Chondrocyte (in vitro differentiated cells): ENCODE results near the gene LPP. TPM values are rescaled to one million over a fixed set of nuclear protein-coding genes. Genes with fewer than 3 reads are reported as not detected.
A peak's percentile ranks its signal among the peaks of the same experiment; 100 is the strongest.

Experiments
- DNase-seq: peaks from one replicate; pipeline ENCODE4 v3.0.0; 2021; ENCODE audit warnings: mixed read lengths, low spot score
- H3K27ac Mint-ChIP-seq: one replicate; pipeline ENCODE4 v1.8.0; 2021; ENCODE audit warnings: mild to moderate bottlenecking, moderate library complexity, mixed read lengths; ENCODE audit not compliant: unreplicated experiment
- H3K27me3 Mint-ChIP-seq: 2 replicates; pipeline ENCODE4 v1.8.0; 2021; ENCODE audit warnings: low read depth, mixed read lengths
- H3K36me3 Mint-ChIP-seq: 2 replicates; pipeline ENCODE4 v1.8.0; 2021; ENCODE audit warnings: low read depth, mixed read lengths
- H3K4me1 Mint-ChIP-seq: 2 replicates; pipeline ENCODE4 v1.8.0; 2021; ENCODE audit warnings: low read depth, mild to moderate bottlenecking, mixed read lengths
- H3K4me3 Mint-ChIP-seq: one replicate; pipeline ENCODE4 v1.8.0; 2021; ENCODE audit warnings: mild to moderate bottlenecking, moderate library complexity, mixed read lengths; ENCODE audit not compliant: unreplicated experiment
- H3K9me3 Mint-ChIP-seq: 2 replicates; pipeline ENCODE4 v1.8.0; 2021; ENCODE audit warnings: low read depth, mixed read lengths
- CTCF ChIP-seq: fragments of 200-600 bp; sonication (generic); IDR thresholded peaks from 2 replicates; pipeline ENCODE4 v1.5.0; 2021; ENCODE audit warnings: antibody characterized with exemption, mild to moderate bottlenecking, moderate library complexity
- total RNA-seq: library from RNA; stranded (reverse); gene quantifications from 3 replicates; pipeline ENCODE4 v1.2.1, GENCODE V29; 2021

Gene LPP
- total RNA-seq, 1 donor from 2014 or later, result 295 TPM

DNA sequence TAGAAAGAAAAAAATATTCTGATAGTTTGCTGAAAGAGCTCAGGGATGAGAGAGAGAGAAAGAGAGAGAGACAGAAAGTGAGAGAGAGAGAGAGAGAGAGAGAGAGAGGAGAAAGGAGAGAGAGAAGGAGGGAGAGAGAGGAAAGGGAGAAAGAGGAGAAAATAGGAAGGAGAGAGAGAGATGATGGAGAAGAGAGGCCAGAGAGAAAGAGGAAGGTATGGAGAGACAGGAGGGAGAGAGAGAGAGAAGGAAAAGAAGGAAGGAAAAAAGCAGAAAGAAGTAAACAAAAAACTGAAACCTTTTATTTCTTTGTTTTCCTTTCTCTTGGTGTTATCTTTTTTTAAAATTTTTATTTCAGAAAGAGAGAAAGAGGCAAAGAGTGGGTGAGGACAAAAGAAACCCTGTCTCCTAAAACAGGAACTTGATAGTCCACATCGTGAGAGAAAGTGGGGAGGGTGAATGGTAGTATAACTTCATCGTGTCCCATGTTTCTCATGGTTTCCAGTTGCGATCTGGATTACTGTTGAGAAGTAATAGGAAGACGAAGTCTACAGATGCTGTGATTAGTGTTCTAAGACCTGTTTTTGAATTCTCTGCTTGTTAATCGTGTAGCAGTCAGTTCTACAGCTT, 279.7 kb downstream of the LPP start:
- no peak for TF ChIP-seq CTCF
- H3K36me3 Mint-ChIP-seq, result peaks cover 4% of the 10 kb centered on the region
- no peaks in the 10 kb centered on the region for H3K27me3 Mint-ChIP-seq
- peaks cover 40% of the 10 kb centered on the region for H3K4me1 Mint-ChIP-seq
- peaks cover 3% of the 10 kb centered on the region for H3K9me3 Mint-ChIP-seq
- no peak overlapping the region for H3K4me3 Mint-ChIP-seq
- DNase-seq, result no peak
- H3K27ac Mint-ChIP-seq, result peak overlapping the region; percentile 78

DNA sequence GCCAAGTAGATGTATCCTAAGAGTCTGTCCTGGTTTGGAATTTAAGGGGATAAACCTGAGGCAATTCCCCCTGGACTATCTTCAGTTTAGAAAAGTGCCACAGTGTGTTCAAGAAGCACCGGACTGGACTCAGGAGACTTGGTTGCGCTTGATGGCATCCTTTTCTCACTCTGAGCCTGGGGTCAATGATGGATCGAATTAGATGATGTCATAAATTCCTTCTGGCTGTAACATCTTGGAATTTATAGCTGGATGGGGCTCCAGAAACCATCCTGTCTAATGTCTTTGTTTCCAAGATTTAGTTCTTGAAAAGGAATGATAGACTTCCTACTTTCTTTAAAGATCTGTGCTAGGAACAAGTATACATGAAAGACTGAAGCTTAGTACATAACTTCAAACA, 280.6 kb downstream of the LPP start:
- H3K4me1 Mint-ChIP-seq, result peaks cover 45% of the 10 kb centered on the region
- peaks cover 3% of the 10 kb centered on the region for H3K9me3 Mint-ChIP-seq
- H3K36me3 Mint-ChIP-seq, result peaks cover 4% of the 10 kb centered on the region
- peak overlapping the region; percentile 63 for H3K27ac Mint-ChIP-seq
- no peaks in the 10 kb centered on the region for H3K27me3 Mint-ChIP-seq
- no peak for TF ChIP-seq CTCF
- no peak overlapping the region for H3K4me3 Mint-ChIP-seq
- DNase-seq, result no peak

DNA sequence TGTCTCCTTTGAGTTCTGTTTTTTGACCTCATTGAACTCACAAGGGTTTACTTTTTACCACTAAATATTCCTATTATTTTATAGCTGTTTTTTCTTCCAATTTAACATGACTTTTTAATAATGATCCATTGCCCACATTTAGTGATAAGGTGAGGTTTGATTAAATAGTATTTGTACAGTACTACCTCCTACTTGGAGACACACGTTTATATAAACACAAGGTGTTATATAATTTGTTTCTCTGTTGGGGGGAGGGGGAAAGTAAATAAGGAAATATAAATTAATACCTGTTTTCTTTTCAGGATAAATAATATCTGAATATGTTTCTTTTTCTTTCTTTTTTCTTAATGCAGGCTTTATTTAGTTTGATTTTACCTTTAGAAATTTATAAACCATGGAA, 281.3 kb downstream of the LPP start:
- no peak for DNase-seq
- peaks cover 3% of the 10 kb centered on the region for H3K9me3 Mint-ChIP-seq
- H3K27me3 Mint-ChIP-seq, result no peaks in the 10 kb centered on the region
- H3K4me1 Mint-ChIP-seq, result peaks cover 48% of the 10 kb centered on the region
- H3K4me3 Mint-ChIP-seq, result no peak overlapping the region
- no peak for TF ChIP-seq CTCF
- peaks cover 4% of the 10 kb centered on the region for H3K36me3 Mint-ChIP-seq
- H3K27ac Mint-ChIP-seq, result no peak overlapping the region

DNA sequence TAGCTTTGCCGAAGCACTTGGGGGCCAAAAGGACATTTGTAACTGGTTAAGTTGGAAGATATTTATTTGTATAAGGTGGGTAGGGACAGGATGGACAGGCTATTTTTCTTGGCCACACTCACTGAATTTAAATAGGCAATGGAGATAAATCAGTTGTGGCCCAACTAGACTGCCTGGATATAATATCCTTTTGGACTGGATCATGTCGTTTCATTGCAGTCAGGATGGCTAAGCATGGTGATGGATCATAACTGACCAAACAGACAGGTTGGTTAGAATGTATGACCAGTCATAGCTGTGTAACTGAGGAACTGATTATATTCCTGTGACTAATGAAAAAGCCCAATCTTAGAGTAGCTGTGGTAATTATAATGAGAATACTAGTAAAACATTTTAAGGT, 284.0 kb downstream of the LPP start:
- H3K27me3 Mint-ChIP-seq, result no peaks in the 10 kb centered on the region
- DNase-seq, result no peak
- no peak overlapping the region for H3K27ac Mint-ChIP-seq
- H3K4me3 Mint-ChIP-seq, result no peak overlapping the region
- no peak for TF ChIP-seq CTCF
- peaks cover 3% of the 10 kb centered on the region for H3K9me3 Mint-ChIP-seq
- H3K4me1 Mint-ChIP-seq, result peaks cover 34% of the 10 kb centered on the region
- peaks cover 4% of the 10 kb centered on the region for H3K36me3 Mint-ChIP-seq

- peak overlapping the region; percentile 36 for H3K27ac Mint-ChIP-seq
- peaks cover 3% of the 10 kb centered on the region for H3K36me3 Mint-ChIP-seq
- no peak for DNase-seq
- H3K27me3 Mint-ChIP-seq, result no peaks in the 10 kb centered on the region
- H3K4me1 Mint-ChIP-seq, result peaks cover 28% of the 10 kb centered on the region
- no peak overlapping the region for H3K4me3 Mint-ChIP-seq
- no peak for TF ChIP-seq CTCF
- H3K9me3 Mint-ChIP-seq, result peaks cover 3% of the 10 kb centered on the region
These were observed 285.1 kb downstream of the LPP start for GRCh38 chr3:188439080-188439479.
